HG03064 (cell line): Measurements from ENCODE around the gene SNW1.
A peak's percentile ranks its signal among the peaks of the same experiment; 100 is the strongest.
"Not testable (repeated sequence)": the region's sequence is repeated elsewhere in the genome, so short reads cannot be mapped to it uniquely, and the experiment has no call there.

Experiments
- ATAC-seq: cut with Tn5 transposase; IDR thresholded peaks from one replicate; pipeline ENCODE4 v1.9.1; 2021; ENCODE audit warnings: low read depth; ENCODE audit not compliant: unreplicated experiment

Gene SNW1

GRCh38 chr14:77752799-77753516 lies 8.0 kb downstream of the SNW1 start:
- no peak for ATAC-seq

GRCh38 chr14:77752266-77752665 lies 8.7 kb downstream of the SNW1 start:
- no peak for ATAC-seq

GRCh38 chr14:77747425-77747824 lies 13.5 kb downstream of the SNW1 start:
- not testable (repeated sequence) for ATAC-seq

GRCh38 chr14:77746064-77746702 lies 14.8 kb downstream of the SNW1 start:
- ATAC-seq = no peak

- no peak for ATAC-seq
These were observed 19.5 kb downstream of the SNW1 start for GRCh38 chr14:77741438-77741837.

- ATAC-seq = no peak
These were observed 22.3 kb downstream of the SNW1 start for GRCh38 chr14:77738559-77739250.

GRCh38 chr14:77730976-77731497 lies 29.9 kb downstream of the SNW1 start:
- no peak for ATAC-seq

GRCh38 chr14:77722301-77722700 lies 38.7 kb downstream of the SNW1 start:
- no peak for ATAC-seq

GRCh38 chr14:77721437-77721836 lies 39.5 kb downstream of the SNW1 start:
- ATAC-seq = no peak

- ATAC-seq = no peak
These were observed 43.2 kb downstream of the SNW1 start for GRCh38 chr14:77717608-77718305.

GRCh38 chr14:77714926-77715325 lies 46.0 kb downstream of the SNW1 start:
- ATAC-seq = no peak

- ATAC-seq = no peak
These were observed 50.6 kb downstream of the SNW1 start for GRCh38 chr14:77710364-77710763.

GRCh38 chr14:77709412-77709811 lies 51.5 kb downstream of the SNW1 start:
- ATAC-seq = no peak

GRCh38 chr14:77708749-77709148 lies 52.2 kb downstream of the SNW1 start:
- no peak for ATAC-seq

GRCh38 chr14:77707724-77708408 lies 53.1 kb downstream of the SNW1 start, which contains the start of the genes ALKBH1 and SLIRP:
TSS of gene ALKBH1 (minus strand) at chr14:77708023. CDS start at chr14:77708004, 19 bp downstream.
TSS of gene SLIRP (plus strand) at chr14:77708103. CDS start at chr14:77708112, 9 bp downstream.
- peak; percentile 93 for ATAC-seq

GRCh38 chr14:77707355-77707723 lies 53.6 kb downstream of the SNW1 start:
- ATAC-seq = peak; percentile 32

GRCh38 chr14:77691259-77691658 lies 69.7 kb downstream of the SNW1 start:
- no peak for ATAC-seq

- no peak for ATAC-seq
These were observed 78.8 kb downstream of the SNW1 start for GRCh38 chr14:77682158-77682553.

GRCh38 chr14:77681196-77682157 lies 79.5 kb downstream of the SNW1 start:
- ATAC-seq = no peak
